Keratinocyte (primary cell): ENCODE results near the gene CTIF. TPM values are rescaled to one million over a fixed set of nuclear protein-coding genes. Genes with fewer than 3 reads are reported as not detected.

ENCODE experiments used
- DNase-seq: peaks from one replicate; pipeline ENCODE4 v3.0.0-alpha.2; 2011; ENCODE audit warnings: low read depth, missing footprints, low spot score
- FAIRE-seq: peaks from 2 replicates; lab custom pipeline; 2011; peaks lifted over from hg19 to GRCh38; lab: Jason Lieb, UNC
- H2AFZ ChIP-seq: 2 replicates; pipeline ENCODE4 v1.6.0; 2012; ENCODE audit warnings: low read length, control low read depth, inconsistent platforms; ENCODE audit not compliant: control insufficient read depth
- H3K27ac ChIP-seq: 2 replicates; pipeline ENCODE4 v1.5.1; 2011; ENCODE audit warnings: low read length; ENCODE audit not compliant: control insufficient read depth, insufficient read depth
- H3K27me3 ChIP-seq: 3 replicates; pipeline ENCODE4 v1.6.0; 2011; ENCODE audit warnings: low read length; ENCODE audit not compliant: control insufficient read depth, insufficient read depth; ENCODE audit errors: extremely low read depth
- H3K36me3 ChIP-seq, 2 experiments: 2 replicates in 1 of 2; 3 replicates in 1 of 2; pipeline ENCODE4 v1.5.1; 2011; ENCODE audit warnings: low read length in 2 of 2, mild to moderate bottlenecking in 1 of 2; ENCODE audit not compliant: control insufficient read depth in 2 of 2, insufficient read depth in 2 of 2; ENCODE audit errors: extremely low read depth in 1 of 2
- H3K4me1 ChIP-seq: 3 replicates; pipeline ENCODE4 v1.5.1; 2011; ENCODE audit warnings: low read length; ENCODE audit not compliant: control insufficient read depth, insufficient read depth; ENCODE audit errors: extremely low read depth
- H3K4me2 ChIP-seq: 3 replicates; pipeline ENCODE4 v1.6.0; 2011; ENCODE audit warnings: low read depth, low read length; ENCODE audit not compliant: control insufficient read depth, insufficient read depth; ENCODE audit errors: extremely low read depth
- H3K4me3 ChIP-seq, 3 experiments: fragments of 200-600 bp in 1 of 3; sonication (generic) in 1 of 3; 2 replicates in 2 of 3; 3 replicates in 1 of 3; pipeline ENCODE4 v1.5.1; 2011 to 2016; ENCODE audit warnings: low read length in 3 of 3, mild to moderate bottlenecking in 3 of 3, control low read depth in 2 of 3, inconsistent platforms in 1 of 3, low read depth in 1 of 3, mixed read lengths in 1 of 3, mixed run types in 1 of 3, moderate library complexity in 1 of 3; ENCODE audit not compliant: control insufficient read depth in 2 of 3, insufficient read depth in 2 of 3; ENCODE audit errors: extremely low read depth in 1 of 3
- H3K79me2 ChIP-seq: 2 replicates; pipeline ENCODE4 v1.6.0; 2012; ENCODE audit warnings: low read length; ENCODE audit not compliant: control insufficient read depth, insufficient read depth
- H3K9ac ChIP-seq: 3 replicates; pipeline ENCODE4 v1.6.0; 2011; ENCODE audit warnings: low read length; ENCODE audit not compliant: control insufficient read depth, insufficient read depth; ENCODE audit errors: extremely low read depth
- H3K9me1 ChIP-seq: 3 replicates; pipeline ENCODE4 v1.6.0; 2011; ENCODE audit warnings: low read length; ENCODE audit not compliant: control insufficient read depth, insufficient read depth; ENCODE audit errors: extremely low read depth
- H3K9me3 ChIP-seq: 2 replicates; pipeline ENCODE4 v1.5.1; 2012; ENCODE audit warnings: low read depth, low read length; ENCODE audit not compliant: control insufficient read depth
- H4K20me1 ChIP-seq: 3 replicates; pipeline ENCODE4 v1.6.0; 2011; ENCODE audit warnings: low read length; ENCODE audit not compliant: control insufficient read depth, insufficient read depth; ENCODE audit errors: extremely low read depth
- CTCF ChIP-seq, 3 experiments: IDR thresholded peaks in 1 of 3; conservative IDR thresholded peaks in 1 of 3; optimal IDR thresholded peaks in 1 of 3; 2 replicates in 2 of 3; 3 replicates in 1 of 3; pipeline versions ENCODE3 to v1.5.1; 2011; ENCODE audit warnings: low read length in 3 of 3, mild to moderate bottlenecking in 3 of 3, moderate library complexity in 2 of 3, control low read depth in 1 of 3, inconsistent platforms in 1 of 3; ENCODE audit not compliant: insufficient read depth in 2 of 3; ENCODE audit errors: extremely low read depth in 1 of 3
- EZH2 ChIP-seq: IDR thresholded peaks from one replicate; pipeline ENCODE4 v1.6.1; 2012; ENCODE audit warnings: inconsistent platforms, mild to moderate bottlenecking, low read length, moderate library complexity
- dilution Hi-C: fragments of 300-500 bp; cut with MboI; formaldehyde crosslinking; loops from one replicate; pipeline ENCODE4 v1.7.0; 2020; ENCODE audit warnings: low sequenced_read_pairs; ENCODE audit not compliant: extremely low pct_ligation_motif_present
- polyA plus RNA-seq, 5 experiments: library from polyadenylated mRNA; depleted of rRNA in 3 of 5; stranded (reverse) in 3 of 5; stranded (forward) in 1 of 5; unstranded in 1 of 5; fragments of >200 nt; gene quantifications; 1 replicate in 1 of 5; 2 replicates in 3 of 5; 3 replicates in 1 of 5; pipeline versions ENCODE4 v1.2.1 to v1.2.3, GENCODE V29; 2011 to 2012; ENCODE audit warnings: missing spikeins in 2 of 5, low read depth in 1 of 5, low replicate concordance in 1 of 5

The CTIF gene
- polyA plus RNA-seq, 1 donor (not counting 4 experiments of a cell fraction or from before 2014, with no cell fraction given): 15.0 TPM

GRCh38 chr18:48703028-48703386 lies 164.2 kb downstream of the CTIF start:
- no peak overlapping the region for H2AFZ ChIP-seq
- no peaks in the 10 kb centered on the region for H3K79me2 ChIP-seq
- dilution Hi-C loops: no loop called here
- no peaks in the 10 kb centered on the region for H3K9me3 ChIP-seq
- no peak overlapping the region for H3K27ac ChIP-seq
- no peak overlapping the region for H3K4me2 ChIP-seq
- H3K4me1 ChIP-seq: no peaks in the 10 kb centered on the region
- no peaks in the 10 kb centered on the region for H3K9me1 ChIP-seq
- DNase-seq (no peak), FAIRE-seq (no peak)
- TF ChIP-seq EZH2 (no peak), CTCF (optimal IDR thresholded peaks at IDR 0.05 in 1 of 3, IDR thresholded peaks at IDR 0.05 in 1 of 3, conservative IDR thresholded peaks at IDR 0.05 in 1 of 3; ENCODE audit: extremely low read depth in 1 of 3, insufficient read depth in 2 of 3, low read length in 3 of 3) (no peak)
- H3K9ac ChIP-seq: no peak overlapping the region
- peaks cover 4 to 5% of the 10 kb centered on the region in 2 experiments for H3K36me3 ChIP-seq
- H3K27me3 ChIP-seq: no peaks in the 10 kb centered on the region
- H4K20me1 ChIP-seq: no peaks in the 10 kb centered on the region
- H3K4me3 ChIP-seq: no peak overlapping the region

- H2AFZ ChIP-seq: no peak overlapping the region
- H3K79me2 ChIP-seq: no peaks in the 10 kb centered on the region
- FAIRE-seq: no peak
- no peak for DNase-seq
- H3K9ac ChIP-seq: no peak overlapping the region
- no peak overlapping the region for H3K4me2 ChIP-seq
- dilution Hi-C loops: no loop called here
- no peaks in the 10 kb centered on the region for H3K9me3 ChIP-seq
- H4K20me1 ChIP-seq: no peaks in the 10 kb centered on the region
- no peaks in the 10 kb centered on the region for H3K4me1 ChIP-seq
- H3K27ac ChIP-seq: no peak overlapping the region
- H3K4me3 ChIP-seq: no peak overlapping the region
- H3K36me3 ChIP-seq: peaks cover 5 to 6% of the 10 kb centered on the region in 2 experiments
- no peaks in the 10 kb centered on the region for H3K9me1 ChIP-seq
- no peak for TF ChIP-seq CTCF (optimal IDR thresholded peaks at IDR 0.05 in 1 of 3, IDR thresholded peaks at IDR 0.05 in 1 of 3, conservative IDR thresholded peaks at IDR 0.05 in 1 of 3; ENCODE audit: extremely low read depth in 1 of 3, insufficient read depth in 2 of 3, low read length in 3 of 3)
- TF ChIP-seq EZH2: no peak
- no peaks in the 10 kb centered on the region for H3K27me3 ChIP-seq
These were observed 164.6 kb downstream of the CTIF start for GRCh38 chr18:48703418-48703817.
